Measurements from ENCODE around the gene SMYD1. TPM values are rescaled to one million over a fixed set of nuclear protein-coding genes. Genes with fewer than 3 reads are reported as not detected.

The SMYD1 gene
- total RNA-seq, 3 donors from 2014 or later = 1.0 to 10.7 TPM; not detected in 1

- H3K4me3 ChIP-seq = no peak overlapping the region
- DNase-seq = no peak
- TF ChIP-seq CTCF (IDR thresholded peaks at IDR 0.05) = no peak
- no peaks in the 10 kb centered on the region for H3K9me3 ChIP-seq
- no peaks in the 10 kb centered on the region for H3K4me1 ChIP-seq (ENCODE audit: low read depth)
- intact Hi-C loops (cut with DNase I, micrococcal nuclease) = no loop called here
- peak; percentile 27 for ATAC-seq
- no peaks in the 10 kb centered on the region for H3K36me3 ChIP-seq (ENCODE audit: low read depth)
Observed at GRCh38 chr2:88099798-88100488, 32.3 kb downstream of the SMYD1 start.

- Histone ChIP-seq H3K9me3 (no peaks in the 10 kb centered on the region), H3K4me3 (no peak overlapping the region), H3K4me1 (ENCODE audit: low read depth) (no peaks in the 10 kb centered on the region), H3K36me3 (ENCODE audit: low read depth) (no peaks in the 10 kb centered on the region)
- ATAC-seq (no peak), DNase-seq (no peak)
- no peak for TF ChIP-seq CTCF (IDR thresholded peaks at IDR 0.05)
- intact Hi-C loops (cut with DNase I, micrococcal nuclease) = no loop called here
Observed at GRCh38 chr2:88100489-88100858, 32.8 kb downstream of the SMYD1 start.

- ATAC-seq (no peak), DNase-seq (no peak)
- TF ChIP-seq CTCF (IDR thresholded peaks at IDR 0.05) = no peak
- intact Hi-C loops (cut with DNase I, micrococcal nuclease) = no loop called here
- Histone ChIP-seq H3K4me1 (ENCODE audit: low read depth) (no peaks in the 10 kb centered on the region), H3K9me3 (no peaks in the 10 kb centered on the region), H3K36me3 (ENCODE audit: low read depth) (no peaks in the 10 kb centered on the region), H3K4me3 (no peak overlapping the region)
Observed at GRCh38 chr2:88108796-88109195, 41.2 kb downstream of the SMYD1 start.

GRCh38 chr2:88110830-88111229 is 43.2 kb downstream of the SMYD1 start:
- H3K4me3 ChIP-seq = no peak overlapping the region
- intact Hi-C loops (cut with DNase I, micrococcal nuclease) = no loop called here
- no peak for DNase-seq
- no peaks in the 10 kb centered on the region for H3K36me3 ChIP-seq (ENCODE audit: low read depth)
- no peak for ATAC-seq
- no peaks in the 10 kb centered on the region for H3K4me1 ChIP-seq (ENCODE audit: low read depth)
- no peak for TF ChIP-seq CTCF (IDR thresholded peaks at IDR 0.05)
- no peaks in the 10 kb centered on the region for H3K9me3 ChIP-seq

GRCh38 chr2:88113069-88113468 is 45.4 kb downstream of the SMYD1 start:
- H3K9me3 ChIP-seq = no peaks in the 10 kb centered on the region
- no peaks in the 10 kb centered on the region for H3K4me1 ChIP-seq (ENCODE audit: low read depth)
- intact Hi-C loops (cut with DNase I, micrococcal nuclease) = no loop called here
- H3K4me3 ChIP-seq = no peak overlapping the region
- H3K36me3 ChIP-seq (ENCODE audit: low read depth) = no peaks in the 10 kb centered on the region
- no peak for TF ChIP-seq CTCF (IDR thresholded peaks at IDR 0.05)
- no peak for ATAC-seq
- DNase-seq = no peak

GRCh38 chr2:88114889-88115288 is 47.3 kb downstream of the SMYD1 start:
- Histone ChIP-seq H3K9me3 (no peaks in the 10 kb centered on the region), H3K4me1 (ENCODE audit: low read depth) (no peaks in the 10 kb centered on the region), H3K4me3 (no peak overlapping the region), H3K36me3 (ENCODE audit: low read depth) (no peaks in the 10 kb centered on the region)
- no peak for ATAC-seq
- no peak for DNase-seq
- intact Hi-C loops (cut with DNase I, micrococcal nuclease) = no loop called here
- TF ChIP-seq CTCF (IDR thresholded peaks at IDR 0.05) = no peak
